SK-N-SH (cell line): Measurements from ENCODE around the gene GRIP1.

Experiments
- CTCF ChIP-seq: fragments of 200-600 bp; sonication (generic); IDR thresholded peaks from 2 replicates; pipeline ENCODE4 v1.6.1; 2017; ENCODE audit warnings: antibody characterized with exemption, mild to moderate bottlenecking, moderate library complexity
- ELF1 ChIP-seq: IDR thresholded peaks from 2 replicates; pipeline ENCODE4 v1.4.0; 2012
- EP300 ChIP-seq, 2 experiments: IDR thresholded peaks; 2 replicates each; pipeline versions ENCODE4 v1.4.0 to v1.6.1; 2012; ENCODE audit warnings: borderline replicate concordance in 1 of 2, low read depth in 1 of 2, low read length in 1 of 2
- EZH2phosphoT487 ChIP-seq: fragments of 200-600 bp; sonication (generic); IDR thresholded peaks from 2 replicates; pipeline ENCODE4 v1.6.1; 2017; ENCODE audit warnings: low read depth, mixed run types, mild to moderate bottlenecking, antibody characterized with exemption, moderate library complexity, borderline replicate concordance
- GATA2 ChIP-seq: sonication (generic); formaldehyde crosslinking; IDR thresholded peaks from 2 replicates; pipeline ENCODE4 v1.5.0; 2020; ENCODE audit warnings: mild to moderate bottlenecking, missing genetic modification reagents
- JUND ChIP-seq: IDR thresholded peaks from 2 replicates; pipeline ENCODE4 v1.4.0; 2012
- MAX ChIP-seq: IDR thresholded peaks from 2 replicates; pipeline ENCODE4 v1.4.0; 2012; ENCODE audit warnings: low read depth
- NRF1 ChIP-seq: IDR thresholded peaks from 2 replicates; pipeline ENCODE4 v1.6.1; 2012; ENCODE audit warnings: low read depth, mild to moderate bottlenecking, low read length
- POLR2AphosphoS5 ChIP-seq: IDR thresholded peaks from 2 replicates; pipeline ENCODE4 v1.6.1; 2012; ENCODE audit warnings: low read depth, low read length
- RXRA ChIP-seq: IDR thresholded peaks from 2 replicates; pipeline ENCODE4 v1.4.0; 2012; ENCODE audit warnings: low read depth, mild to moderate bottlenecking, borderline replicate concordance
- SMC3 ChIP-seq: IDR thresholded peaks from 2 replicates; pipeline ENCODE4 v1.6.1; 2012; ENCODE audit warnings: low read depth, low read length, improper control_type of control experiment
- TAF1 ChIP-seq: IDR thresholded peaks from 2 replicates; pipeline ENCODE4 v1.6.1; 2012; ENCODE audit warnings: low read depth, mild to moderate bottlenecking, low read length, moderate library complexity, borderline replicate concordance
- USF1 ChIP-seq: IDR thresholded peaks from 2 replicates; pipeline ENCODE4 v1.4.0; 2012; ENCODE audit warnings: low read depth, borderline replicate concordance
- TF ChIP-seq, protein P1 (sequence below): IDR thresholded peaks from 2 replicates; pipeline ENCODE4 v1.6.1; 2012; ENCODE audit warnings: mild to moderate bottlenecking, low read depth, low read length, moderate library complexity

DNA sequence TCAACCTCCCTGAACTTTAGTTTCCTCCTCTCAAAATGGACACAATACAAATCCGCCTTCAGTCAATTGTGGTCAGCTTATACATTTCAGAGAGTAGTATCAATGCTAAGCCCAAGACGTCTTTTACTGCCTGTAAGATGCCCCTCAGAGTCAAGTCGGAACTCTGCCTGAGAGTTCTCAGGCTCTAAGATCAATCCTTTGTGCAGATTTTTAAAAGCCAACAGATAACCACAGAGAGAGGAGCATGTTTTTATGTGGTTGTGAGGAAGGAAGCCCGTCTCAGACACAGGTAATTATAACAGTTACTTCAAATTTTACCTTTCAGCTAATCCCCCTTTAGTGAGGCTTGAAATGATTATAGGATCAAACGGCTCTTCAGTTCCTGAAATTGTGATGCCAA is 285.0 kb downstream of the GRIP1 start:
- TF ChIP-seq CTCF = no peak
- TF ChIP-seq SMC3 = no peak
- TF ChIP-seq, protein P1, sequence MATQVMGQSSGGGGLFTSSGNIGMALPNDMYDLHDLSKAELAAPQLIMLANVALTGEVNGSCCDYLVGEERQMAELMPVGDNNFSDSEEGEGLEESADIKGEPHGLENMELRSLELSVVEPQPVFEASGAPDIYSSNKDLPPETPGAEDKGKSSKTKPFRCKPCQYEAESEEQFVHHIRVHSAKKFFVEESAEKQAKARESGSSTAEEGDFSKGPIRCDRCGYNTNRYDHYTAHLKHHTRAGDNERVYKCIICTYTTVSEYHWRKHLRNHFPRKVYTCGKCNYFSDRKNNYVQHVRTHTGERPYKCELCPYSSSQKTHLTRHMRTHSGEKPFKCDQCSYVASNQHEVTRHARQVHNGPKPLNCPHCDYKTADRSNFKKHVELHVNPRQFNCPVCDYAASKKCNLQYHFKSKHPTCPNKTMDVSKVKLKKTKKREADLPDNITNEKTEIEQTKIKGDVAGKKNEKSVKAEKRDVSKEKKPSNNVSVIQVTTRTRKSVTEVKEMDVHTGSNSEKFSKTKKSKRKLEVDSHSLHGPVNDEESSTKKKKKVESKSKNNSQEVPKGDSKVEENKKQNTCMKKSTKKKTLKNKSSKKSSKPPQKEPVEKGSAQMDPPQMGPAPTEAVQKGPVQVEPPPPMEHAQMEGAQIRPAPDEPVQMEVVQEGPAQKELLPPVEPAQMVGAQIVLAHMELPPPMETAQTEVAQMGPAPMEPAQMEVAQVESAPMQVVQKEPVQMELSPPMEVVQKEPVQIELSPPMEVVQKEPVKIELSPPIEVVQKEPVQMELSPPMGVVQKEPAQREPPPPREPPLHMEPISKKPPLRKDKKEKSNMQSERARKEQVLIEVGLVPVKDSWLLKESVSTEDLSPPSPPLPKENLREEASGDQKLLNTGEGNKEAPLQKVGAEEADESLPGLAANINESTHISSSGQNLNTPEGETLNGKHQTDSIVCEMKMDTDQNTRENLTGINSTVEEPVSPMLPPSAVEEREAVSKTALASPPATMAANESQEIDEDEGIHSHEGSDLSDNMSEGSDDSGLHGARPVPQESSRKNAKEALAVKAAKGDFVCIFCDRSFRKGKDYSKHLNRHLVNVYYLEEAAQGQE = no peak
- TF ChIP-seq EZH2phosphoT487 = no peak
- TF ChIP-seq TAF1 = no peak
- no peak for TF ChIP-seq EP300 (IDR thresholded peaks at IDR 0.05; ENCODE audit: borderline replicate concordance in 1 of 2, low read depth in 1 of 2, low read length in 1 of 2)
- TF ChIP-seq RXRA = no peak
- TF ChIP-seq MAX = no peak
- no peak for TF ChIP-seq ELF1
- TF ChIP-seq NRF1 = no peak
- TF ChIP-seq POLR2AphosphoS5 = no peak
- TF ChIP-seq JUND = no peak
- no peak for TF ChIP-seq USF1
- no peak for TF ChIP-seq GATA2
